WTC11 (cell line): Measurements from ENCODE around the gene CARD11. TPM values are rescaled to one million over a fixed set of nuclear protein-coding genes. Genes with fewer than 3 reads are reported as not detected.

ENCODE experiments used
- ATAC-seq: fragments of 200-7000 bp; cut with Tn5 transposase; 2 replicates; pipeline ENCODE4 v1.10.0; 2021; ENCODE audit warnings: mild to moderate bottlenecking, moderate library complexity
- CTCF ChIA-PET: fragments of 300-600 bp; sonication (Branson Sonifier 250); formaldehyde crosslinking; loops from one replicate; lab custom pipeline; 2021; ENCODE audit warnings: antibody characterized with exemption; lab: Charles Lee
- POLR2A ChIA-PET: fragments of 350-600 bp; sonication (Branson Sonifier 250); formaldehyde crosslinking; loops from one replicate; lab custom pipeline; 2021; ENCODE audit warnings: antibody characterized with exemption; lab: Charles Lee
- DNase-seq: peaks from one replicate; pipeline ENCODE4 v3.0.0; 2021; ENCODE audit warnings: low spot score
- H3K27ac Mint-ChIP-seq: 2 replicates; pipeline ENCODE4 v1.8.0; 2021; ENCODE audit warnings: mixed read lengths
- H3K27me3 Mint-ChIP-seq: 2 replicates; pipeline ENCODE4 v1.8.0; 2021; ENCODE audit warnings: low read depth, mild to moderate bottlenecking, moderate library complexity, mixed read lengths
- H3K36me3 Mint-ChIP-seq: 2 replicates; pipeline ENCODE4 v1.8.0; 2021; ENCODE audit warnings: mixed read lengths
- H3K4me1 Mint-ChIP-seq: 2 replicates; pipeline ENCODE4 v1.8.0; 2022; ENCODE audit warnings: mixed read lengths
- H3K4me3 Mint-ChIP-seq: 2 replicates; pipeline ENCODE4 v1.8.0; 2021; ENCODE audit warnings: mild to moderate bottlenecking, moderate library complexity, mixed read lengths
- H3K9me3 Mint-ChIP-seq: 2 replicates; pipeline ENCODE4 v1.8.0; 2021; ENCODE audit warnings: mixed read lengths
- ARID4B ChIP-seq: sonication (generic); formaldehyde crosslinking; IDR thresholded peaks from 2 replicates; pipeline ENCODE4 v1.8.0; 2023; ENCODE audit warnings: missing genetic modification reagents, mild to moderate bottlenecking, borderline replicate concordance
- ATF1 ChIP-seq: sonication (generic); formaldehyde crosslinking; IDR thresholded peaks from 2 replicates; pipeline ENCODE4 v1.8.1; 2023; ENCODE audit warnings: mild to moderate bottlenecking, moderate library complexity, missing genetic modification reagents
- CBFB ChIP-seq: sonication (generic); formaldehyde crosslinking; IDR thresholded peaks from 2 replicates; pipeline ENCODE4 v1.8.1; 2022; ENCODE audit warnings: mild to moderate bottlenecking, low read depth, missing genetic modification reagents
- CREM ChIP-seq: sonication (generic); formaldehyde crosslinking; IDR thresholded peaks from 2 replicates; pipeline ENCODE4 v1.8.1; 2022; ENCODE audit warnings: mild to moderate bottlenecking, missing genetic modification reagents, moderate library complexity
- E2F1 ChIP-seq: sonication (generic); formaldehyde crosslinking; IDR thresholded peaks from 2 replicates; pipeline ENCODE4 v1.8.0; 2022; ENCODE audit warnings: mild to moderate bottlenecking, missing genetic modification reagents
- EMX1 ChIP-seq: fragments of 250-450 bp; sonication (Bioruptor Pico); IDR thresholded peaks from 2 replicates; pipeline ENCODE4 v1.8.0; 2021; ENCODE audit warnings: mild to moderate bottlenecking
- FOXJ3 ChIP-seq: sonication (generic); formaldehyde crosslinking; IDR thresholded peaks from 2 replicates; pipeline ENCODE4 v1.9.0; 2021; ENCODE audit warnings: missing genetic modification reagents, mild to moderate bottlenecking, borderline replicate concordance
- HMGXB4 ChIP-seq: sonication (generic); formaldehyde crosslinking; IDR thresholded peaks from 2 replicates; pipeline ENCODE4 v1.8.1; 2023; ENCODE audit warnings: mild to moderate bottlenecking, moderate library complexity, missing genetic modification reagents
- MLX ChIP-seq: sonication (generic); formaldehyde crosslinking; IDR thresholded peaks from 2 replicates; pipeline ENCODE4 v1.8.1; 2023; ENCODE audit warnings: mild to moderate bottlenecking, missing genetic modification reagents, moderate library complexity
- MYBL2 ChIP-seq: sonication (generic); formaldehyde crosslinking; IDR thresholded peaks from 2 replicates; pipeline ENCODE4 v1.8.1; 2023; ENCODE audit warnings: mild to moderate bottlenecking, moderate library complexity, missing genetic modification reagents
- NR1H2 ChIP-seq: sonication (generic); formaldehyde crosslinking; IDR thresholded peaks from 2 replicates; pipeline ENCODE4 v1.9.0; 2021; ENCODE audit warnings: mild to moderate bottlenecking, moderate library complexity, missing genetic modification reagents
- SMAD4 ChIP-seq: sonication (generic); formaldehyde crosslinking; IDR thresholded peaks from 2 replicates; pipeline ENCODE4 v1.8.0; 2022; ENCODE audit warnings: mild to moderate bottlenecking, missing genetic modification reagents
- SOX15 ChIP-seq: fragments of 250-450 bp; sonication (Bioruptor Pico); IDR thresholded peaks from 2 replicates; pipeline ENCODE4 v1.9.0; 2021; ENCODE audit warnings: mild to moderate bottlenecking
- TCF7 ChIP-seq: sonication (generic); formaldehyde crosslinking; IDR thresholded peaks from 2 replicates; pipeline ENCODE4 v1.8.0; 2022; ENCODE audit warnings: mild to moderate bottlenecking, low read depth, missing genetic modification reagents, moderate library complexity
- ZNF121 ChIP-seq: sonication (generic); formaldehyde crosslinking; IDR thresholded peaks from 2 replicates; pipeline ENCODE4 v1.8.0; 2023; ENCODE audit warnings: missing genetic modification reagents
- ZNF219 ChIP-seq: sonication (generic); formaldehyde crosslinking; IDR thresholded peaks from 2 replicates; pipeline ENCODE4 v1.8.0; 2023; ENCODE audit warnings: missing genetic modification reagents, mild to moderate bottlenecking, borderline replicate concordance
- ZNF416 ChIP-seq: fragments of 250-450 bp; sonication (Bioruptor Pico); IDR thresholded peaks from 2 replicates; pipeline ENCODE4 v1.9.0; 2021; ENCODE audit warnings: mild to moderate bottlenecking, inconsistent platforms
- ZNF512 ChIP-seq: sonication (generic); formaldehyde crosslinking; IDR thresholded peaks from 2 replicates; pipeline ENCODE4 v1.8.1; 2022; ENCODE audit warnings: missing genetic modification reagents, borderline replicate concordance
- total RNA-seq: library from RNA; stranded (reverse); gene quantifications from 3 replicates; pipeline ENCODE4 v1.2.3, GENCODE V29; 2021

CARD11 gene
- total RNA-seq, 1 experiment from 2014 or later, result 40.8 TPM

- Mint-ChIP-seq H3K4me1 (peaks cover 5% of the 10 kb centered on the region), H3K9me3 (no peaks in the 10 kb centered on the region)
- ChIA-PET POLR2A (no interaction called here), CTCF (no interaction called here)
- TF ChIP-seq CBFB (no peak), ZNF121 (CRISPR knock-in tag) (no peak), MYBL2 (CRISPR knock-in tag) (no peak), ZNF416 (CRISPR knock-in tag) (no peak), MLX (CRISPR knock-in tag) (no peak), ATF1 (CRISPR knock-in tag) (no peak), SMAD4 (no peak)
- TF ChIP-seq, all 79 proteins: peak for 0
- ATAC-seq (no peak), DNase-seq (no peak)
- Mint-ChIP-seq H3K27ac (no peak overlapping the region; the same call in 1 of the 2 replicates), H3K36me3 (peaks cover 9% of the 10 kb centered on the region; the same call in 1 of the 2 replicates), H3K4me3 (no peak overlapping the region), H3K27me3 (no peaks in the 10 kb centered on the region)
Observed at GRCh38 chr7:2936301-2936700, 107.4 kb downstream of the CARD11 start.

- no peak for TF ChIP-seq EMX1 (CRISPR knock-in tag)
- TF ChIP-seq HMGXB4 (CRISPR knock-in tag), result no peak
- no peak for TF ChIP-seq TCF7 (CRISPR knock-in tag)
- TF ChIP-seq MLX (CRISPR knock-in tag), result no peak
- TF ChIP-seq ZNF219 (CRISPR knock-in tag), result no peak
- TF ChIP-seq NR1H2 (CRISPR knock-in tag), result no peak
- TF ChIP-seq ZNF512 (CRISPR knock-in tag), result no peak
- TF ChIP-seq FOXJ3 (CRISPR knock-in tag), result no peak
- no peak for TF ChIP-seq CREM
- TF ChIP-seq SOX15 (CRISPR knock-in tag), result no peak
- H3K36me3 Mint-ChIP-seq, result peaks cover 9% of the 10 kb centered on the region; the same call in 1 of the 2 replicates
- no peak for ATAC-seq
- no peaks in the 10 kb centered on the region for H3K27me3 Mint-ChIP-seq
- ChIA-PET CTCF (interaction anchor here (1.1 to 1.2 kb wide), 2 partner anchors 13 to 131 kb away, joined by 3 read pairs; no protein-coding TSS in a partner anchor), POLR2A (no interaction called here)
- DNase-seq, result peak; percentile 7
- no peak overlapping the region for H3K4me3 Mint-ChIP-seq
- no peak overlapping the region; the same call in none of the 2 replicates for H3K27ac Mint-ChIP-seq
- H3K9me3 Mint-ChIP-seq, result no peaks in the 10 kb centered on the region
- peaks cover 5% of the 10 kb centered on the region for H3K4me1 Mint-ChIP-seq
Observed at GRCh38 chr7:2934984-2935740, 108.5 kb downstream of the CARD11 start.

GRCh38 chr7:2934211-2934731 is 109.4 kb downstream of the CARD11 start:
- ATAC-seq (peak; percentile 51; the same call in 1 of the 2 replicates), DNase-seq (peak; percentile 13)
- Mint-ChIP-seq H3K4me1 (peaks cover 5% of the 10 kb centered on the region), H3K9me3 (no peaks in the 10 kb centered on the region), H3K4me3 (no peak overlapping the region), H3K27me3 (no peaks in the 10 kb centered on the region), H3K27ac (no peak overlapping the region), H3K36me3 (peaks cover 9% of the 10 kb centered on the region; the same call in 1 of the 2 replicates)
- CTCF ChIA-PET, result interaction anchor here (0.8 to 1.3 kb wide), 4 partner anchors 10 to 466 kb away, joined by 3 to 4 read pairs (median 4); no protein-coding TSS in a partner anchor
- POLR2A ChIA-PET, result no interaction called here
- TF ChIP-seq E2F1 (no peak), ARID4B (CRISPR knock-in tag) (no peak)
